Retinal pigment epithelial cell (primary cell): Measurements from ENCODE around the gene IGFBP3.

Experiments
- DNase-seq: peaks from one replicate; pipeline ENCODE4 v3.0.0-alpha.2; 2010; ENCODE audit warnings: low read depth
- H3K4me3 ChIP-seq: 2 replicates; pipeline ENCODE4 v1.5.1; 2011; ENCODE audit warnings: mild to moderate bottlenecking, low read length, control low read depth, moderate library complexity
- CTCF ChIP-seq: conservative IDR thresholded peaks from 2 replicates; pipeline ENCODE4 v1.5.1; 2011; ENCODE audit warnings: low read depth, low read length, control low read depth, inconsistent platforms

IGFBP3 gene

GRCh38 chr7:45863715-45864114 is 57.4 kb downstream of the IGFBP3 start:
- no peak for DNase-seq
- peak; percentile 33 for TF ChIP-seq CTCF
- H3K4me3 ChIP-seq: no peak overlapping the region
